Hepatocyte (in vitro differentiated cells): Measurements from ENCODE around the gene STK24.

Experiments
- EZH2 ChIP-seq: fragments of 200-600 bp; sonication (generic); IDR thresholded peaks from 2 replicates; pipeline ENCODE4 v1.6.1; 2016; ENCODE audit warnings: antibody characterized with exemption, mild to moderate bottlenecking, borderline replicate concordance
- TF ChIP-seq, protein P1 (sequence below): fragments of 200-600 bp; sonication (generic); IDR thresholded peaks from 2 replicates; pipeline ENCODE4 v1.5.1; 2016; ENCODE audit warnings: antibody characterized with exemption, mild to moderate bottlenecking; ENCODE audit not compliant: poor library complexity

DNA sequence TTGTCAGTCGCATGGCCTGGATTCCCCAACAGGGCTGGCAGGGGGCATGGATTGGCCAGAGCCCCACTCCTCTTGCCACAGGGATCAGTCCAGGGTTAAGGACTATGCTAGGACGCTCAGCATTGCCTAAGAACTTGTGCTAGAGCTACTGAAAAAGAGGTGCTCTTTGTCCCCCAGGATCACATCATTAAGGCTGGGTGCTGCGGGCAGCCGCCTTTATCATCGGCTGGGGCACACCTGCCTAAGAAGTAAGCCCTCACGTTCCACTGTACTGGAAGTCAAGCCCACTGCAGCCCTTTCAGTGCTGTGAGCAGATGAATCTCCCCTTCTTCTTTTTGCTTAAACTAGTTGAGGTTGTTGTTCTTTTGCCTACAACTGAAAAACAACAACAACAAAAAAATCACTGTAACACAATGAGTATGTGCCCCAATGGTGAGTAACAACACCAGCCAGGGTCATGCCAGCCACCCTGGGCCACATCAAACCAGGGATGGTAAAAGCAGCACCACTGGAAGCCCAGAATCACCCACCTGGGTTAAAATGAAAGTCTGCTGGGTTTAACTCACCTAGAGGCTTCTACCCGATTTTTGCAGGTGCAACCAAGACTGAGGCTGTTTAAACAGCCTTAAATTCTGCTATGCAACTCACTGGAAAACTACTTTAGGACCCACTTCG, 20.6 kb downstream of the STK24 start:
- TF ChIP-seq, protein P1, sequence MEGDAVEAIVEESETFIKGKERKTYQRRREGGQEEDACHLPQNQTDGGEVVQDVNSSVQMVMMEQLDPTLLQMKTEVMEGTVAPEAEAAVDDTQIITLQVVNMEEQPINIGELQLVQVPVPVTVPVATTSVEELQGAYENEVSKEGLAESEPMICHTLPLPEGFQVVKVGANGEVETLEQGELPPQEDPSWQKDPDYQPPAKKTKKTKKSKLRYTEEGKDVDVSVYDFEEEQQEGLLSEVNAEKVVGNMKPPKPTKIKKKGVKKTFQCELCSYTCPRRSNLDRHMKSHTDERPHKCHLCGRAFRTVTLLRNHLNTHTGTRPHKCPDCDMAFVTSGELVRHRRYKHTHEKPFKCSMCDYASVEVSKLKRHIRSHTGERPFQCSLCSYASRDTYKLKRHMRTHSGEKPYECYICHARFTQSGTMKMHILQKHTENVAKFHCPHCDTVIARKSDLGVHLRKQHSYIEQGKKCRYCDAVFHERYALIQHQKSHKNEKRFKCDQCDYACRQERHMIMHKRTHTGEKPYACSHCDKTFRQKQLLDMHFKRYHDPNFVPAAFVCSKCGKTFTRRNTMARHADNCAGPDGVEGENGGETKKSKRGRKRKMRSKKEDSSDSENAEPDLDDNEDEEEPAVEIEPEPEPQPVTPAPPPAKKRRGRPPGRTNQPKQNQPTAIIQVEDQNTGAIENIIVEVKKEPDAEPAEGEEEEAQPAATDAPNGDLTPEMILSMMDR, result no peak
- no peak for TF ChIP-seq EZH2
